NCI-H2196 treated with DMSO at 0.1 percent for 48 hours (cell line): ENCODE data around the gene LGI2.
"Not testable (repeated sequence)": the region's sequence is repeated elsewhere in the genome, so short reads cannot be mapped to it uniquely, and the experiment has no call there.

Source experiments
- DNase-seq: peaks from one replicate; lab custom pipeline; 2025; ENCODE audit not compliant: unreplicated experiment; lab: John Stamatoyannopoulos, UW

LGI2 gene

GRCh38 chr4:25051534-25051933 lies 20.8 kb upstream of the LGI2 start:
- no peak for DNase-seq

- DNase-seq, result no peak
These were observed 19.8 kb upstream of the LGI2 start for GRCh38 chr4:25050370-25051078.

GRCh38 chr4:25043548-25043947 lies 12.8 kb upstream of the LGI2 start:
- no peak for DNase-seq

- DNase-seq, result no peak
These were observed 2.8 kb upstream of the LGI2 start for GRCh38 chr4:25033526-25033925.

- no peak for DNase-seq
These were observed 1.4 kb upstream of the LGI2 start for GRCh38 chr4:25032126-25032525.

- no peak for DNase-seq
These were observed 403 bp upstream of the LGI2 start for GRCh38 chr4:25031077-25031621.

- no peak for DNase-seq
These were observed 1.1 kb downstream of the LGI2 start for GRCh38 chr4:25029479-25030276.

- DNase-seq, result no peak
These were observed 1.9 kb downstream of the LGI2 start for GRCh38 chr4:25028851-25029250.

GRCh38 chr4:25022766-25023165 lies 8.0 kb downstream of the LGI2 start:
- no peak for DNase-seq

GRCh38 chr4:25021216-25021615 lies 9.5 kb downstream of the LGI2 start:
- no peak for DNase-seq

- DNase-seq, result no peak
These were observed 10.5 kb downstream of the LGI2 start for GRCh38 chr4:25020236-25020635.

GRCh38 chr4:25019501-25019900 lies 11.2 kb downstream of the LGI2 start:
- DNase-seq, result no peak

GRCh38 chr4:25015012-25015411 lies 15.7 kb downstream of the LGI2 start:
- DNase-seq, result no peak

GRCh38 chr4:25014662-25014983 lies 16.1 kb downstream of the LGI2 start:
- not testable (repeated sequence) for DNase-seq

- DNase-seq, result no peak
These were observed 16.7 kb downstream of the LGI2 start for GRCh38 chr4:25013756-25014661.

- no peak for DNase-seq
These were observed 18.1 kb downstream of the LGI2 start for GRCh38 chr4:25012655-25013054.

GRCh38 chr4:25011135-25011866 lies 19.4 kb downstream of the LGI2 start:
- peak; percentile 64 for DNase-seq

- DNase-seq, result no peak
These were observed 23.1 kb downstream of the LGI2 start for GRCh38 chr4:25007598-25007997.

- DNase-seq, result no peak
These were observed 28.1 kb downstream of the LGI2 start for GRCh38 chr4:25002681-25003080.

- no peak for DNase-seq
These were observed 29.2 kb downstream of the LGI2 start for GRCh38 chr4:25001509-25001908.

GRCh38 chr4:25000639-25001038 lies 30.1 kb downstream of the LGI2 start:
- DNase-seq, result no peak
